Chondrocyte (in vitro differentiated cells): ENCODE data around the gene LRRK1. TPM values are rescaled to one million over a fixed set of nuclear protein-coding genes. Genes with fewer than 3 reads are reported as not detected.

Source experiments
- DNase-seq: peaks from one replicate; pipeline ENCODE4 v3.0.0; 2021; ENCODE audit warnings: mixed read lengths, low spot score
- H3K27ac Mint-ChIP-seq: one replicate; pipeline ENCODE4 v1.8.0; 2021; ENCODE audit warnings: mild to moderate bottlenecking, moderate library complexity, mixed read lengths; ENCODE audit not compliant: unreplicated experiment
- H3K27me3 Mint-ChIP-seq: 2 replicates; pipeline ENCODE4 v1.8.0; 2021; ENCODE audit warnings: low read depth, mixed read lengths
- H3K36me3 Mint-ChIP-seq: 2 replicates; pipeline ENCODE4 v1.8.0; 2021; ENCODE audit warnings: low read depth, mixed read lengths
- H3K4me1 Mint-ChIP-seq: 2 replicates; pipeline ENCODE4 v1.8.0; 2021; ENCODE audit warnings: low read depth, mild to moderate bottlenecking, mixed read lengths
- H3K4me3 Mint-ChIP-seq: one replicate; pipeline ENCODE4 v1.8.0; 2021; ENCODE audit warnings: mild to moderate bottlenecking, moderate library complexity, mixed read lengths; ENCODE audit not compliant: unreplicated experiment
- H3K9me3 Mint-ChIP-seq: 2 replicates; pipeline ENCODE4 v1.8.0; 2021; ENCODE audit warnings: low read depth, mixed read lengths
- total RNA-seq: library from RNA; stranded (reverse); gene quantifications from 3 replicates; pipeline ENCODE4 v1.2.1, GENCODE V29; 2021
- TF ChIP-seq, protein P1 (sequence below): fragments of 200-600 bp; sonication (generic); IDR thresholded peaks from 2 replicates; pipeline ENCODE4 v1.5.0; 2021; ENCODE audit warnings: antibody characterized with exemption, mild to moderate bottlenecking, moderate library complexity

LRRK1 gene
- total RNA-seq, 1 donor from 2014 or later: 10.1 TPM

- H3K27me3 Mint-ChIP-seq: no peaks in the 10 kb centered on the region
Observed at GRCh38 chr15:100922192-100923040, 3.3 kb downstream of the LRRK1 start.

GRCh38 chr15:100923076-100923475, 3.9 kb downstream of the LRRK1 start:
- Mint-ChIP-seq H3K27me3 (no peaks in the 10 kb centered on the region), H3K36me3 (peaks cover 2% of the 10 kb centered on the region), H3K4me3 (no peak overlapping the region), H3K4me1 (peaks cover 10% of the 10 kb centered on the region), H3K27ac (no peak overlapping the region), H3K9me3 (no peaks in the 10 kb centered on the region)
- DNase-seq: no peak
- TF ChIP-seq, protein P1, sequence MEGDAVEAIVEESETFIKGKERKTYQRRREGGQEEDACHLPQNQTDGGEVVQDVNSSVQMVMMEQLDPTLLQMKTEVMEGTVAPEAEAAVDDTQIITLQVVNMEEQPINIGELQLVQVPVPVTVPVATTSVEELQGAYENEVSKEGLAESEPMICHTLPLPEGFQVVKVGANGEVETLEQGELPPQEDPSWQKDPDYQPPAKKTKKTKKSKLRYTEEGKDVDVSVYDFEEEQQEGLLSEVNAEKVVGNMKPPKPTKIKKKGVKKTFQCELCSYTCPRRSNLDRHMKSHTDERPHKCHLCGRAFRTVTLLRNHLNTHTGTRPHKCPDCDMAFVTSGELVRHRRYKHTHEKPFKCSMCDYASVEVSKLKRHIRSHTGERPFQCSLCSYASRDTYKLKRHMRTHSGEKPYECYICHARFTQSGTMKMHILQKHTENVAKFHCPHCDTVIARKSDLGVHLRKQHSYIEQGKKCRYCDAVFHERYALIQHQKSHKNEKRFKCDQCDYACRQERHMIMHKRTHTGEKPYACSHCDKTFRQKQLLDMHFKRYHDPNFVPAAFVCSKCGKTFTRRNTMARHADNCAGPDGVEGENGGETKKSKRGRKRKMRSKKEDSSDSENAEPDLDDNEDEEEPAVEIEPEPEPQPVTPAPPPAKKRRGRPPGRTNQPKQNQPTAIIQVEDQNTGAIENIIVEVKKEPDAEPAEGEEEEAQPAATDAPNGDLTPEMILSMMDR: no peak

More at GRCh38 chr15:100922192-100923040, 3.3 kb downstream of the LRRK1 start:
- Mint-ChIP-seq H3K27ac (no peak overlapping the region), H3K9me3 (no peaks in the 10 kb centered on the region), H3K4me3 (no peak overlapping the region), H3K4me1 (peaks cover 10% of the 10 kb centered on the region), H3K36me3 (peaks cover 2% of the 10 kb centered on the region)
- no peak for DNase-seq
- TF ChIP-seq, protein P1: no peak

GRCh38 chr15:100923902-100924301, 4.7 kb downstream of the LRRK1 start:
- H3K27ac Mint-ChIP-seq: no peak overlapping the region
- no peak overlapping the region for H3K4me3 Mint-ChIP-seq
- H3K9me3 Mint-ChIP-seq: no peaks in the 10 kb centered on the region
- peaks cover 2% of the 10 kb centered on the region for H3K36me3 Mint-ChIP-seq
- TF ChIP-seq, protein P1: no peak
- H3K27me3 Mint-ChIP-seq: no peaks in the 10 kb centered on the region
- DNase-seq: no peak
- peaks cover 3% of the 10 kb centered on the region for H3K4me1 Mint-ChIP-seq

DNA sequence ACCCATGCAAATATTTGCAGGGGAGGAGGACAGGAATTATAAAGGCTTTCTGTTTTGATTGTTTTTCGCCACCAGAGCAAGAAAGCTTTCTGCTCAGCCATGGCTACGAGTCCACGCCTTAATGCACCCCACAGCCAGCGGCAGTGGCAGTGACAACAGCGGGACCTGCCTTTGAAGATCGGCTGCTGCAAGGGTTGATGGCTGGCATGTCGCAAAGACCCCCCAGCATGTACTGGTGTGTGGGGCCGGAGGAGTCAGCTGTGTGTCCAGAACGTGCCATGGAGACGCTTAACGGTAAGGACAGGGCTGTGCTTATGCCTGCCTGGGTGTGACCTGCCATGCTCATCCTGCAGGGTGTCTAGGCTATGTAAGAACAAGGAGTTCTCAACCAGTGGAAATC, 5.3 kb downstream of the LRRK1 start:
- no peak for DNase-seq
- Mint-ChIP-seq H3K27ac (no peak overlapping the region), H3K4me3 (no peak overlapping the region), H3K27me3 (no peaks in the 10 kb centered on the region), H3K36me3 (peaks cover 2% of the 10 kb centered on the region), H3K9me3 (no peaks in the 10 kb centered on the region), H3K4me1 (peaks cover 3% of the 10 kb centered on the region)
- TF ChIP-seq, protein P1: no peak

DNA sequence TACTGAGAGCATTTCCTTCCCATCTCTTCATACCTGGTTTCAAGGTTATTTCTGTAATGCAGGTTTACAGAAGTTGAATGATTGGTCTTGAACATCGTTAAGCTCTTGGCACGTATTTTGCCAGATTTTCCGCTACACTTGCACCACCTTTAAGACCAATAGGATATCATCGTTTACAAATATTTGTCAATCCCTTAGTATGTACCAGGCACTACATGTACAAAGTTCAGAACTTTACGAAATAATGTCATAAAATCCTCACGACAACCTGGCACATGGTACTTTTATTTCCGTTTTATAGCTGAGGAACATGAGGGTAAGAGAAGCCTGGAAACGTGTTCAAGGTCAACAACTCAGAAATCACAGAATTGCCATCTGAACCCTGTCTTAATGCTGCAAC, 6.3 kb downstream of the LRRK1 start:
- no peaks in the 10 kb centered on the region for H3K4me1 Mint-ChIP-seq
- peaks cover 2% of the 10 kb centered on the region for H3K36me3 Mint-ChIP-seq
- H3K27me3 Mint-ChIP-seq: no peaks in the 10 kb centered on the region
- H3K27ac Mint-ChIP-seq: no peak overlapping the region
- no peak for DNase-seq
- H3K9me3 Mint-ChIP-seq: no peaks in the 10 kb centered on the region
- H3K4me3 Mint-ChIP-seq: no peak overlapping the region
- TF ChIP-seq, protein P1: no peak
